Psoas muscle (tissue), 8 donors: ENCODE data around the gene IL9R. TPM values are rescaled to one million over a fixed set of nuclear protein-coding genes. Genes with fewer than 3 reads are reported as not detected.
A peak's percentile ranks its signal among the peaks of the same experiment; 100 is the strongest.
"Not testable (repeated sequence)": the region's sequence is repeated elsewhere in the genome, so short reads cannot be mapped to it uniquely, and the experiment has no call there.

ENCODE experiments used
- ATAC-seq, 4 donors: fragments of 200-7000 bp; cut with Tn5 transposase; one replicate each; pipeline ENCODE4 v1.9.1; 2020; ENCODE audit warnings: moderate library complexity in 3 of 4, mild to moderate bottlenecking in 2 of 4
- DNase-seq, 2 donors: peaks; one replicate each; pipeline ENCODE4 v3.0.0-alpha.2; 2020
- H3K27ac ChIP-seq: fragments of 200-600 bp; one replicate; pipeline ENCODE4 v1.8.0; 2022
- H3K27me3 ChIP-seq, 3 donors: fragments of 200-600 bp in 1 of 3; one replicate each; pipeline versions ENCODE4 v1.6.1 to v1.8.0; 2013 to 2022; ENCODE audit warnings: low read length in 2 of 3, mild to moderate bottlenecking in 2 of 3, moderate library complexity in 1 of 3; ENCODE audit not compliant: insufficient read depth in 3 of 3
- H3K36me3 ChIP-seq, 2 donors: fragments of 200-600 bp in 1 of 2; one replicate each; pipeline versions ENCODE4 v1.6.1 to v1.8.0; 2013 to 2022; ENCODE audit warnings: low read depth in 1 of 2, mild to moderate bottlenecking in 1 of 2, moderate library complexity in 1 of 2; ENCODE audit not compliant: insufficient read depth in 1 of 2
- H3K4me1 ChIP-seq: fragments of 200-600 bp; one replicate; pipeline ENCODE4 v1.8.0; 2022
- H3K4me3 ChIP-seq: fragments of 200-600 bp; one replicate; pipeline ENCODE4 v1.8.0; 2022; ENCODE audit warnings: mild to moderate bottlenecking
- H3K9me3 ChIP-seq: fragments of 200-600 bp; one replicate; pipeline ENCODE4 v1.8.0; 2022
- CTCF ChIP-seq: fragments of 200-600 bp; IDR thresholded peaks from one replicate; pipeline ENCODE4 v1.8.0; 2022; ENCODE audit warnings: antibody characterized with exemption
- WGBS, 3 donors: extraction: QIAGEN DNeasy Blood & Tissue Kit; methylation state at CpG; one replicate each; pipeline versions ENCODE4 v1.1.6 to v1.1.7; 2013; 5-methylcytosine and 5-hydroxymethylcytosine counted together
- intact Hi-C, 2 donors: fragments of 100-400 bp; cut with DNase I; formaldehyde crosslinking; loops; one replicate each; pipeline versions ENCODE4 v1.11.0 to v1.14.2; 2022
- polyA plus RNA-seq, 3 donors: library from polyadenylated mRNA; stranded (reverse); fragments of 200-250 nt; gene quantifications; one replicate each; pipeline ENCODE4 v1.2.3, GENCODE V29; 2013
- total RNA-seq, 4 donors: library from RNA; stranded (reverse); fragmentation: NEBNext Ultra II Directional in 2 of 4; extraction: Animal tissue kit (Norgen Biotek cat#: 25700) in 2 of 4; gene quantifications; one replicate each; pipeline versions ENCODE4 v1.2.1 to v1.2.4, GENCODE V29; 2021 to 2023
- donor health status: healthy with polysubstance abuse.
- donor health status: DM: no; HTN: no; CAD: no; lungs with moderate emphysema.
- donor health status: Bipolar disorder and iron deficiency.
- donor health status: healthy.
- donor health status: DM: yes; HTN: yes; CAD: no.
- donor health status: DM: no; HTN: no; CAD: no.
- donor health status: DM: no; HTN: no; CAD: no.
- donor health status: DM: yes; HTN: yes; CAD: no.

The IL9R gene
- total and polyA plus RNA-seq, 7 donors = 0.09 to 0.27 (median 0.21) TPM; not detected in 4

- no peaks in the 10 kb centered on the region for H3K36me3 ChIP-seq
- no peak for TF ChIP-seq CTCF
- no peaks in the 10 kb centered on the region for H3K4me1 ChIP-seq
- no peak overlapping the region for H3K27ac ChIP-seq
- DNase-seq (no peak), ATAC-seq (no peak)
- no peaks in the 10 kb centered on the region for H3K27me3 ChIP-seq
- no peak overlapping the region for H3K4me3 ChIP-seq
- WGBS, 3 donors = 46 to 64% (median 64%) methylated on average over 2 of the region's 2 CpGs
- no peaks in the 10 kb centered on the region for H3K9me3 ChIP-seq
- intact Hi-C loops = no loop called here
These were observed 6.8 kb downstream of the IL9R start for GRCh38 chrX:156004256-156004655.

GRCh38 chrX:156004740-156005139 is 7.2 kb downstream of the IL9R start:
- Histone ChIP-seq H3K4me3 (no peak overlapping the region), H3K36me3 (no peaks in the 10 kb centered on the region), H3K4me1 (no peaks in the 10 kb centered on the region), H3K27ac (no peak overlapping the region), H3K9me3 (no peaks in the 10 kb centered on the region), H3K27me3 (no peaks in the 10 kb centered on the region)
- WGBS, 3 donors = 75 to 95% (median 81%) methylated on average over 3 of the region's 3 CpGs
- no peak for DNase-seq
- intact Hi-C loops = no loop called here
- no peak for TF ChIP-seq CTCF
- ATAC-seq = no peak

DNA sequence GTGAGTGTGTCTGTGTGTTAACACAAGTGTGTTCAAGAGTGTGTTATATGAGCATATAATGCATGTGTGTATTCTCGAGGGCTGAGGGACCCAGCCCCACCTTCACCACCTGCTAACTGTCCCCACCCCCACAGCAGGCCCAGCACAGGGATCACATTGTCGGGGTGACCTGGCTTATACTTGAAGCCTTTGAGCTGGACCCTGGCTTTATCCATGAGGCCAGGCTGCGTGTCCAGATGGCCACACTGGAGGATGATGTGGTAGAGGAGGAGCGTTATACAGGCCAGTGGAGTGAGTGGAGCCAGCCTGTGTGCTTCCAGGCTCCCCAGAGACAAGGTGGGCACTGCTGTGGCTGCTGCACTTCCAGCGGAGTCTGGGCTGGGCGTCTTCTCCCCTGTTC is 7.6 kb downstream of the IL9R start:
- TF ChIP-seq CTCF = no peak
- DNase-seq = no peak
- H3K9me3 ChIP-seq = no peaks in the 10 kb centered on the region
- H3K36me3 ChIP-seq = no peaks in the 10 kb centered on the region
- no peaks in the 10 kb centered on the region for H3K27me3 ChIP-seq
- intact Hi-C loops = no loop called here
- no peaks in the 10 kb centered on the region for H3K4me1 ChIP-seq
- ATAC-seq = no peak
- no peak overlapping the region for H3K4me3 ChIP-seq
- WGBS, 3 donors = 60 to 65% (median 63%) methylated on average over 6 of the region's 6 CpGs
- H3K27ac ChIP-seq = no peak overlapping the region

DNA sequence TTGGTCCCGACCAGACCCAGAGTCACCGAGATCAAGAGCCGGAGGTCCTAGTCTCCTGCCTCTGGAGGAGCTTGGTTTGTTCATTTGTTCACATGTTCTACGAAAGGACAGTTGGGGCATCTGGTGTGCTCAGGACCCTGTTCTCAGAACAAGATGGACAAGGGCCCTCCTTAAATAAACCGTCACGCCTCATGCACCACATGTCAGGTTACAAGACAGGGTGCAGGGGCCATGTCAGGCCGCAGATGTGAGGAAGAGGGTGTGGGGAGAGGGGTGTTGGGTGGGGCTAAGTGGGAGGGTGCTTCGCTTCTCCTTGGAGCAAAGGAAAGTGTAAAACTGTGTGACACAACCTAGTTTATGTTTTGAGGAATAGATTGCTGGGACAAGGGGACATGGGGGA is 9.0 kb downstream of the IL9R start:
- H3K9me3 ChIP-seq, H3K4me3 ChIP-seq, DNase-seq, H3K27me3 ChIP-seq, intact Hi-C loops, H3K4me1 ChIP-seq, H3K36me3 ChIP-seq, ATAC-seq, H3K27ac ChIP-seq: not testable (repeated sequence)
- 64 to 82% (median 80%) methylated on average over 6 to 8 of the region's 8 CpGs for WGBS, 3 donors

DNA sequence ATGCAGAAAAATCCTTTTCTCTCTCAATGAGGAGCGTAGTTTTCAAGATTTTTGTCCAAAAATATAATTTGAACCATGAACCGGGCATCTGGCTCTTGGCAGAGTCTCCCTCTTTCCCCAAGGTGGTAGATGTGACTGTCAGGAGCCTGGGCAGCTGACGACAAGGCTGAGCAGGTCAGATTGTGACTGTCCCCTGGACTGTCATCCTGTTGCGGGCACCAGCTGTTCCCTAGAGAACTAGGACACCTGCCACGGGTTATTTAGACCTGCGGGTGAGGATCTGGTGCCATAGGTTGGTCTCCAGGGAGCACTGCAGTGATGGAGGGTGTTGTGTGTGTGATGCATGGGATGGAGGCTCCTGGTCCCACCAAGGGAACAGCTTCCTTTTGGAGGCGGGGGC is 10.9 kb downstream of the IL9R start:
- ATAC-seq = peak in 3 of 4 donors; percentile 36 to 59 (median 57)
- H3K9me3 ChIP-seq, H3K4me1 ChIP-seq, H3K4me3 ChIP-seq, H3K27me3 ChIP-seq, H3K36me3 ChIP-seq, intact Hi-C loops, H3K27ac ChIP-seq, DNase-seq: not testable (repeated sequence)
- 55 to 61% (median 58%) methylated on average over 6 of the region's 7 CpGs for WGBS, 3 donors

DNA sequence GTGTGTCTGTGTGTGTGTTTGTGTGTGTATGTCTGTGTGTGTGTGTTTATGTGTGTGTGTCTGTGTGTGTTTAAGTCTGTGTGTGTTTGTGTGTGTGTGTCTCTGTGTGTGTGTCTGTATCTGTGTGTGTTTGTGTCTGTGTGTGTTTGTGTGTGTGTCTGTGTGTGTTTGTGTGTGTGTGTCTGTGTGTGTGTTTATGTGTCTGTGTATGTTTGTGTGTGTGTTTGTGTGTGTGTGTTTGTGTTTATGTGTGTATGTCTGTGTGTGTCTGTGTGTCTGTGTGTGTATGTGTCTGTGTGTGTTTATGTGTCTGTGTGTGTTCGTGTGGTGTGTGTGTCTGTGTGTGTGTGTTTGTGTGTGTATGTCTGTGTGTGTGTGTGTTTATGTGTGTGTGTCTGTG is 11.4 kb downstream of the IL9R start:
- H3K4me1 ChIP-seq = no peaks in the 10 kb centered on the region
- no peaks in the 10 kb centered on the region for H3K27me3 ChIP-seq
- ATAC-seq (no peak), DNase-seq (no peak)
- WGBS, 3 donors = 78 to 83% (median 81%) methylated on average over 1 of the region's 1 CpG
- no peaks in the 10 kb centered on the region for H3K36me3 ChIP-seq
- no peak overlapping the region for H3K27ac ChIP-seq
- intact Hi-C loops = no loop called here
- no peak for TF ChIP-seq CTCF
- H3K9me3 ChIP-seq = no peaks in the 10 kb centered on the region
- no peak overlapping the region for H3K4me3 ChIP-seq

DNA sequence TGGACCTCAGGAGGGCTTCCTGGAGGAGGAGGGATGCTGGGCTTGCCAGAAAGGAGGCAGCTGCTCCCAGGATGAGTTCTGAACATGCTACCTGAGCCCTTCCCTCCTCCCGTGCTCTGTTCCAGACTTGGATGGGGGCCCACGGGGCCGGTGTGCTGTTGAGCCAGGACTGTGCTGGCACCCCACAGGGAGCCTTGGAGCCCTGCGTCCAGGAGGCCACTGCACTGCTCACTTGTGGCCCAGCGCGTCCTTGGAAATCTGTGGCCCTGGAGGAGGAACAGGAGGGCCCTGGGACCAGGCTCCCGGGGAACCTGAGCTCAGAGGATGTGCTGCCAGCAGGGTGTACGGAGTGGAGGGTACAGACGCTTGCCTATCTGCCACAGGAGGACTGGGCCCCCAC is 12.2 kb downstream of the IL9R start:
- H3K4me3 ChIP-seq, H3K27me3 ChIP-seq, ATAC-seq, H3K4me1 ChIP-seq, H3K27ac ChIP-seq, H3K36me3 ChIP-seq, DNase-seq, intact Hi-C loops, H3K9me3 ChIP-seq: not testable (repeated sequence)
- 61 to 71% methylated on average over 7 to 8 of the region's 9 CpGs; no CpG with 5 or more reads in 1 of the 3 donors for WGBS, 3 donors

- H3K9me3 ChIP-seq, intact Hi-C loops, ATAC-seq, H3K27ac ChIP-seq, H3K27me3 ChIP-seq, H3K4me1 ChIP-seq, H3K4me3 ChIP-seq, DNase-seq, H3K36me3 ChIP-seq: not testable (repeated sequence)
- WGBS, 3 donors = 43% methylated on average over 1 of the region's 5 CpGs; no CpG with 5 or more reads in 2 of the 3 donors
These were observed 15.9 kb downstream of the IL9R start for GRCh38 chrX:156013286-156013953.
